RWPE2 (cell line): ENCODE results near the gene MBD3L5.
"Not testable (repeated sequence)": the region's sequence is repeated elsewhere in the genome, so short reads cannot be mapped to it uniquely, and the experiment has no call there.

Experiments
- ATAC-seq: fragments of 200-7000 bp; cut with Tn5 transposase; 3 replicates; pipeline ENCODE4 v1.9.1; 2021; ENCODE audit warnings: low read depth
- DNase-seq: peaks from one replicate; pipeline ENCODE4 v3.0.0-alpha.2; 2020; ENCODE audit warnings: low spot score
- H3K27ac ChIP-seq: fragments of 450-650 bp; 2 replicates; pipeline ENCODE4 v1.5.1; 2017; ENCODE audit warnings: mild to moderate bottlenecking; ENCODE audit not compliant: poor library complexity, severe bottlenecking
- H3K27me3 ChIP-seq: fragments of 250-450 bp; sonication (Bioruptor Pico); 2 replicates; pipeline ENCODE4 v1.5.1; 2021; ENCODE audit warnings: mild to moderate bottlenecking, moderate library complexity; ENCODE audit not compliant: insufficient read depth, poor library complexity, severe bottlenecking
- H3K36me3 ChIP-seq: fragments of 250-450 bp; sonication (Bioruptor Pico); 2 replicates; pipeline ENCODE4 v1.5.1; 2020; ENCODE audit warnings: low read depth, mild to moderate bottlenecking, moderate library complexity
- H3K4me1 ChIP-seq: fragments of 250-450 bp; sonication (Bioruptor Pico); 2 replicates; pipeline ENCODE4 v1.5.1; 2021; ENCODE audit warnings: mild to moderate bottlenecking, moderate library complexity; ENCODE audit not compliant: insufficient read depth, poor library complexity, severe bottlenecking
- H3K4me3 ChIP-seq: fragments of 250-450 bp; sonication (Bioruptor Pico); 2 replicates; pipeline ENCODE4 v1.5.1; 2021; ENCODE audit warnings: mild to moderate bottlenecking, moderate library complexity; ENCODE audit not compliant: severe bottlenecking
- H3K9me3 ChIP-seq: fragments of 250-450 bp; sonication (Bioruptor Pico); 2 replicates; pipeline ENCODE4 v1.5.1; 2021; ENCODE audit warnings: mild to moderate bottlenecking, moderate library complexity; ENCODE audit not compliant: severe bottlenecking
- TF ChIP-seq, protein P1 (sequence below): fragments of 450-650 bp; IDR thresholded peaks from one replicate; pipeline ENCODE4 v1.5.1; 2017; ENCODE audit warnings: mild to moderate bottlenecking, moderate library complexity; ENCODE audit not compliant: poor library complexity, severe bottlenecking

The MBD3L5 gene

DNA sequence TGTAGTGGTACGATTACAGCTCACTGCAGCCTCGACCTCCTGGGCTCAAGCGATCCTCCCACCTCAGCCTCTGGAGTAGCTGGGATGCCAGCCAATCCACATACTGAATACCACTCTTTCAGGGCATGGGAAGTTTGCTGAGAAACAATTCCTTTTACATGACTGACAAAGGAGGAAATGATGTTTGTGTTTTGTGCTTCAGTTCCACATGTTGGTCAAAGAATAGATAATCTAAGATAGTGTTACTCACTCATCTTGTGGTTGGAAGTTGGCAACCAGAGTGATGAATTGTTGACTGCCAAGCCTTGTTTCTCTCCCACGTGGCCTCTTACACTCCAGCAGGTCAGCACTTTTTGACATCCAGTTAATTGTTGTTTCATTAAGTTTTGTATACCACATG, 16.7 kb upstream of the MBD3L5 start:
- Histone ChIP-seq H3K27me3 (no peaks in the 10 kb centered on the region), H3K36me3 (no peaks in the 10 kb centered on the region), H3K9me3 (no peaks in the 10 kb centered on the region), H3K27ac (no peak overlapping the region), H3K4me1 (no peaks in the 10 kb centered on the region), H3K4me3 (no peak overlapping the region)
- ATAC-seq = peak; percentile 57
- TF ChIP-seq, protein P1, sequence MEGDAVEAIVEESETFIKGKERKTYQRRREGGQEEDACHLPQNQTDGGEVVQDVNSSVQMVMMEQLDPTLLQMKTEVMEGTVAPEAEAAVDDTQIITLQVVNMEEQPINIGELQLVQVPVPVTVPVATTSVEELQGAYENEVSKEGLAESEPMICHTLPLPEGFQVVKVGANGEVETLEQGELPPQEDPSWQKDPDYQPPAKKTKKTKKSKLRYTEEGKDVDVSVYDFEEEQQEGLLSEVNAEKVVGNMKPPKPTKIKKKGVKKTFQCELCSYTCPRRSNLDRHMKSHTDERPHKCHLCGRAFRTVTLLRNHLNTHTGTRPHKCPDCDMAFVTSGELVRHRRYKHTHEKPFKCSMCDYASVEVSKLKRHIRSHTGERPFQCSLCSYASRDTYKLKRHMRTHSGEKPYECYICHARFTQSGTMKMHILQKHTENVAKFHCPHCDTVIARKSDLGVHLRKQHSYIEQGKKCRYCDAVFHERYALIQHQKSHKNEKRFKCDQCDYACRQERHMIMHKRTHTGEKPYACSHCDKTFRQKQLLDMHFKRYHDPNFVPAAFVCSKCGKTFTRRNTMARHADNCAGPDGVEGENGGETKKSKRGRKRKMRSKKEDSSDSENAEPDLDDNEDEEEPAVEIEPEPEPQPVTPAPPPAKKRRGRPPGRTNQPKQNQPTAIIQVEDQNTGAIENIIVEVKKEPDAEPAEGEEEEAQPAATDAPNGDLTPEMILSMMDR = no peak
- DNase-seq = no peak

DNA sequence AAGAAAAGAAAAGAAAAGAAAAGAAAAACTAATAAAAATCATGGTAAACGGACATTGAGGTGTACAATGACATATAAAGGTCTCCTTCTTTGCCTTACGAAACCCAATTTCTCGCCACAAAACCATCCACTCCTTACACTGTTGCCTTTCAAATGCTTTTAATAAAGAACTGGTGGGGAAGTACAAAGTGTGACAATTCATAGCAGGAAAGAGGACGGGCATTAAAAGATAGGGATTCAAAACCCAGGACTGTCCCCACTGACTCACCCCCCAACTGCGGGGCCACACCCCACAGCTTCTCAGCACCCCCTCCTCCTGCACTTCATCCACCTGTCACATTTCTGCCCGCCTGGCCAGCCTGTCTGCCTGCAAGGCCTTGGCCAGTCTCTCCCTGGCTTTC, 11.6 kb upstream of the MBD3L5 start:
- TF ChIP-seq, protein P1 = no peak
- H3K36me3 ChIP-seq = no peaks in the 10 kb centered on the region
- ATAC-seq (no peak), DNase-seq (no peak)
- no peak overlapping the region for H3K4me3 ChIP-seq
- no peaks in the 10 kb centered on the region for H3K9me3 ChIP-seq
- H3K4me1 ChIP-seq = no peaks in the 10 kb centered on the region
- H3K27ac ChIP-seq = no peak overlapping the region
- no peaks in the 10 kb centered on the region for H3K27me3 ChIP-seq

DNA sequence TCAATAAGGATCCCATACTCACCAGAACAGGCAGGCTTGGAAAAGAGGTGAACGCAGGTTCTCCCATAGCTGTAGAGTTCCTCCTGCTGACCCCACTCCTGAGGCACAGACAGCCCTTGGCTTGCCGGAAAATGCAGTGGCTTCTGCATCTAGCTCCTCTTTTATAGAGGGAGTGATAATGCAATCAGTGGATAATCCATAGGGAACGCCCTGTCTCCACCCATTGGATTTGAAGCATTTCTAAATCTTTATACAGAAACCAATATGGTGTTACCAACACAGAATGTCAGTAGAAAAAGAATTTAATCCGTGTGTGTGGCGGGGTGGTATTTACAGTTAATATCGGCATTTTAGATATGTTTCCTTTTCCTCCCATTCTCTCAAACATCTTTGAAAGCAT, 9.0 kb upstream of the MBD3L5 start, which contains the start of gene MBD3L2B:
MBD3L2B (minus strand) TSS at position 101 of the 400 bp plus-strand sequence; CDS start at position 67, 34 bp downstream.
- DNase-seq, H3K27me3 ChIP-seq: not testable (repeated sequence)

DNA sequence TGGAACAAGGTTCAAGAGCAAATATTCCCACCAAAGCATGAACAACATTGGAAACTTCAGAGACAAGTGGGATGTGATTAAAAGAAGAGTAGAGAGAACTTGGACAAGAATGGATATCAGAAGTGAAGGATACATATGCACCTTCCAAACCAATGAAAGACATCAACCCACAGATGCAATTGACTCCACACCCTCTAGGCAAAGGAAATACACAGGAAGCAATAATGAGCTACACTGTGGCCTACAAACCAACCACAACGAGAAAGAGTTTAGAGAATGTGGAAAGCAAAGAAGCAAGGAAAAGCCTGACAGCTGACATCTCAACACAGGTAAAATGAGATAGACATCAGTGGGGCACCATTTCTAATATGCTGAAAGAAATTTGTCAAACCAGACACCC, 1.6 kb upstream of the MBD3L5 start:
- not testable (repeated sequence) for H3K4me3 ChIP-seq, H3K9me3 ChIP-seq, H3K36me3 ChIP-seq, ATAC-seq, H3K27ac ChIP-seq, DNase-seq, H3K27me3 ChIP-seq, H3K4me1 ChIP-seq

More for the DNA sequence above, 9.0 kb upstream of the MBD3L5 start, which contains the start of gene MBD3L2B:
- ATAC-seq, H3K27ac ChIP-seq, H3K4me1 ChIP-seq, H3K4me3 ChIP-seq, H3K36me3 ChIP-seq, H3K9me3 ChIP-seq: not testable (repeated sequence)

DNA sequence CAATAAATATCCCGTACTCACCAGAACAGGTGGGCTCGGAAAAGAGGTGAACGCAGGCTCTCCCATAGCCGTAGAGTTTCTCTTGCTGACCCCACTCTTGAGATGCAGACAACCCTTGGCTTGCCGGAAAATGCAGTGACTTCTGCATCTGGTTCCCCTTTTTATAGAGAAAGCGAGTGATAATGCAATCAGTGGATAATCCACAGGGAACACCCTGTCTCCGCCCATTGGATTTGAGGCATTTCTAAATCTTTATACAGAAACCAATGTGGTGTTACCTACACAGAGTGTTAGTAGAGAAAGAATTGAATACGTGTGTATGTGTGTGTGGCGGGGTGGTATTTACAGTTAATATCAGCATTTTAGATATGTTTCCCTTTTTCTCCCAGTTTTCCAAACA, 9.7 kb downstream of the MBD3L5 start, which contains the start of gene MBD3L4:
MBD3L4 (minus strand) TSS at position 101 of the 400 bp plus-strand sequence; CDS start at position 66, 35 bp downstream.
- not testable (repeated sequence) for DNase-seq, H3K9me3 ChIP-seq, H3K36me3 ChIP-seq, H3K4me3 ChIP-seq, ATAC-seq, H3K4me1 ChIP-seq, H3K27me3 ChIP-seq, H3K27ac ChIP-seq

DNA sequence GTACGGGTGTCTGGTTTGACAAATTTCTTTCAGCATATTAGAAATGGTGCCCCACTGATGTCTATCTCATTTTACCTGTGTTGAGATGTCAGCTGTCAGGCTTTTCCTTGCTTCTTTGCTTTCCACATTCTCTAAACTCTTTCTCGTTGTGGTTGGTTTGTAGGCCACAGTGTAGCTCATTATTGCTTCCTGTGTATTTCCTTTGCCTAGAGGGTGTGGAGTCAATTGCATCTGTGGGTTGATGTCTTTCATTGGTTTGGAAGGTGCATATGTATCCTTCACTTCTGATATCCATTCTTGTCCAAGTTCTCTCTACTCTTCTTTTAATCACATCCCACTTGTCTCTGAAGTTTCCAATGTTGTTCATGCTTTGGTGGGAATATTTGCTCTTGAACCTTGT, 11.2 kb downstream of the MBD3L5 start:
- H3K4me3 ChIP-seq, H3K9me3 ChIP-seq, H3K36me3 ChIP-seq, H3K27me3 ChIP-seq, H3K27ac ChIP-seq, H3K4me1 ChIP-seq, DNase-seq, ATAC-seq: not testable (repeated sequence)

DNA sequence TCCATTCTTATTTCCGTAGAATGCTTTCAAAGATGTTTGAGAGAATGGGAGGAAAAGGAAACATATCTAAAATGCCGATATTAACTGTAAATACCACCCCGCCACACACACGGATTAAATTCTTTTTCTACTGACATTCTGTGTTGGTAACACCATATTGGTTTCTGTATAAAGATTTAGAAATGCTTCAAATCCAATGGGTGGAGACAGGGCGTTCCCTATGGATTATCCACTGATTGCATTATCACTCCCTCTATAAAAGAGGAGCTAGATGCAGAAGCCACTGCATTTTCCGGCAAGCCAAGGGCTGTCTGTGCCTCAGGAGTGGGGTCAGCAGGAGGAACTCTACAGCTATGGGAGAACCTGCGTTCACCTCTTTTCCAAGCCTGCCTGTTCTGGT, 18.6 kb downstream of the MBD3L5 start, which contains the start of gene MBD3L2:
MBD3L2 (plus strand) TSS at position 301 of the 400 bp plus-strand sequence; CDS start at position 354, 53 bp downstream.
- not testable (repeated sequence) for DNase-seq, H3K27ac ChIP-seq, H3K36me3 ChIP-seq, H3K4me1 ChIP-seq, H3K9me3 ChIP-seq, H3K27me3 ChIP-seq, ATAC-seq, H3K4me3 ChIP-seq

DNA sequence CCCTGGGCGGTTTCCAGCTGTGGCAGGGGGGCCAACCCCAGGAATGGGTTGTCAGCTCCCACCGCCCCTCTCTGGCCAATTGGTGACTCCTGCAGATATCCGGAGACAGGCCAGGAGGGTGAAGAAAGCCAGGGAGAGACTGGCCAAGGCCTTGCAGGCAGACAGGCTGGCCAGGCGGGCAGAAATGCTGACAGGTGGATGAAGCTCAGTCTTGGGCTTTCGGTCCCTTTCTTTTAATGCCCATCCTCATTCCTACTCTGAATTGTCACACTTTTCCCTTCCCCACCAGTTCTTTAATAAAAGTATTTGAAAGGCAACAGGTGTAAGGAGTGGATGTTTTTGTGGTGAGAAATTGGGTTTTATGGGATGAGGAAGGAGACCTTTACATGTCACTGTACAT, 21.0 kb downstream of the MBD3L5 start:
- not testable (repeated sequence) for H3K4me1 ChIP-seq, H3K9me3 ChIP-seq, H3K36me3 ChIP-seq, ATAC-seq, DNase-seq, H3K27ac ChIP-seq, H3K27me3 ChIP-seq, H3K4me3 ChIP-seq

DNA sequence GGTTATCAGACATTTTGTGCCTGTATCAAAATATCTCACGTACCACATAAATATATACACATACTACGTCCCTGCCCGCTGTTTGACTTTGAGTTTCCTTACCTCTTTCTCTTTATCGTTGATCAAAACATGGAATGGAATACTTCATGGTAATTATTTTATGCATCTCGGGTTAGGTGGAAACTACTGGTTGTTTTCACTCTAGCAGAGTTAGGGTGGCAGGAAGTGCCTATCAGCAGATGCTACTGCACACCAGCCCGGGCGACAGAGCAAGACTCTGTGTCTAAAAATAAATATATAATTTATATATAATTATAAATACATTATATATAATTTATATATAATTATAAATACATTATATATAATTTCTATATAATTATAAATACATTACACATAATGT, 22.5 kb downstream of the MBD3L5 start:
- H3K9me3 ChIP-seq, ATAC-seq, H3K27ac ChIP-seq, H3K4me3 ChIP-seq, H3K4me1 ChIP-seq, H3K27me3 ChIP-seq, H3K36me3 ChIP-seq, DNase-seq: not testable (repeated sequence)

DNA sequence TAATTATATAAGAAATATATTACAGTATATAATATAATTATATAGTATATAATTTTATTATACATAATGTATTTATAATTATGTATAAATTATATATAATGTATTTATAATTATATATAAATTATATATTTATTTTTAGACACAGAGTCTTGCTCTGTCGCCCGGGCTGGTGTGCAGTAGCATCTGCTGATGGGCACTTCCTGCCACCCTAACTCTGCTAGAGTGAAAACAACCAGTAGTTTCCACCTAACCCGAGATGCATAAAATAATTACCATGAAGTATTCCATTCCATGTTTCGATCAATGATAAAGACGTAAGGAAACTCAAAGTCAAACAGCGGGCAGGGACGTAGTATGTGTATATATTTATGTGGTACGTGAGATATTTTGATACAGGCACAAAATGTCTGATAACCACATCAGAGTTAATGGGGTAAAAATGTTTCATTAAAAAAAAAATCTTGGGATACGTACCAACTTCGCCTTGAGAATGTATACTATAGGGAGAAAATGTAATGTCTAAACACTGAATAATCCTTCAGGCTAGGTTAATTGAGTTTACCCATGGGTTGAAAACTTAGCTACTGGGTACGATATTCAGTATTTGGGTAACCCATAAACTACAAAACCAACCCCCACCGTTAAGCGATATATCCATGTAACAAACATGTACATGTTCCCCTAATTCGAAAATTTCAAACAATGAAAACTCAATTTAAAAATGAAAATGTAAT, 24.4 kb downstream of the MBD3L5 start:
- not testable (repeated sequence) for ATAC-seq, H3K4me1 ChIP-seq, DNase-seq, H3K36me3 ChIP-seq, H3K27ac ChIP-seq, H3K9me3 ChIP-seq, H3K27me3 ChIP-seq, H3K4me3 ChIP-seq
